ENCODE results near the gene DDR2. TPM values are rescaled to one million over a fixed set of nuclear protein-coding genes. Genes with fewer than 3 reads are reported as not detected.

The DDR2 gene
- polyA plus RNA-seq, 3 donors: 0.07 TPM; not detected in 2

GRCh38 chr1:162721471-162721870 is 89.2 kb downstream of the DDR2 start:
- Mint-ChIP-seq H3K4me1 (no peaks in the 10 kb centered on the region), H3K4me3 (no peak overlapping the region), H3K27me3 (ENCODE audit: low read depth in 3 of 3) (peaks cover 0 to 4% (median 0%) of the 10 kb centered on the region in 3 donors), H3K27ac (no peak overlapping the region), H3K9me3 (peaks cover 0 to 4% (median 0%) of the 10 kb centered on the region in 7 donors), H3K36me3 (no peaks in the 10 kb centered on the region)
- Histone ChIP-seq H2AFZ (ENCODE audit: insufficient read depth, low read depth, low read length, poor library complexity, severe bottlenecking) (no peak overlapping the region), H3K27me3 (ENCODE audit: control insufficient read depth in 2 of 2, insufficient read depth in 2 of 2, low read length in 2 of 2) (no peaks in the 10 kb centered on the region), H3K4me3 (replicated peaks in 1 of 3; ENCODE audit: low read depth in 2 of 3, low read length in 3 of 3) (no peak overlapping the region), H3K4me2 (replicated peaks; ENCODE audit: extremely low read depth, low read length, poor library complexity, severe bottlenecking) (no peak overlapping the region), H3K9me3 (replicated peaks in 1 of 2; ENCODE audit: control insufficient read depth in 1 of 2, insufficient read depth in 1 of 2, low read length in 2 of 2) (no peaks in the 10 kb centered on the region), H3K9ac (ENCODE audit: insufficient read depth, low read length, poor library complexity, severe bottlenecking) (no peak overlapping the region), H3K36me3 (replicated peaks in 1 of 2; ENCODE audit: control insufficient read depth in 1 of 2, insufficient read depth in 2 of 2, low read length in 2 of 2) (no peaks in the 10 kb centered on the region), H3K27ac (ENCODE audit: low read depth in 1 of 2, low read length in 2 of 2) (no peak overlapping the region), H3K4me1 (ENCODE audit: control insufficient read depth in 1 of 2, insufficient read depth in 2 of 2, low read length in 2 of 2) (no peaks in the 10 kb centered on the region), H3K79me2 (ENCODE audit: insufficient read depth, low read length) (no peaks in the 10 kb centered on the region), H4K20me1 (ENCODE audit: insufficient read depth, low read length) (no peaks in the 10 kb centered on the region)
- intact Hi-C loops (cut with micrococcal nuclease): no loop called here
- DNase-seq: no peak
- no peak for TF ChIP-seq CTCF (IDR thresholded peaks at IDR 0.05)

DNA sequence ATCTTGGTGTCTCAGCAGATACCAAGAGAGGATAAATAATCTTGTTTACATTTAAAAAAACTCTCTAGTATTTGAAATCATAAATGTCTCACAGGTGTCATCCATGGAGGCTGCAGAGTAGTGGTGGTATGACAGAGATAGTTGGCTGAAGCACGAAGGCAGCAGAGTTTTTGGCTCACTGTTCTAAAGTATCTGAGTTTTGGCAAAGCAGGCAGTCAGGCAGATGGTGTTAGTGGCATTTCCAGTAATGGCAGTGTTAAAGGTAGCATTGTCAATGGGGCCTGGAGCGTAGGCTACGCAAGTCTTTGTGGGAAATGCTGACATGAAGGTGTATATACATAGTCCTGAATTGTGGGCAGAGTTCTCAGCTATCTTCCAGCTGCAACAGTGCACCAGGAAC is 89.8 kb downstream of the DDR2 start:
- Mint-ChIP-seq H3K27ac (no peak overlapping the region), H3K27me3 (ENCODE audit: low read depth in 3 of 3) (peaks cover 0 to 4% (median 0%) of the 10 kb centered on the region in 3 donors), H3K36me3 (no peaks in the 10 kb centered on the region), H3K9me3 (peaks cover 0 to 4% (median 0%) of the 10 kb centered on the region in 7 donors), H3K4me3 (no peak overlapping the region), H3K4me1 (no peaks in the 10 kb centered on the region)
- Histone ChIP-seq H3K27ac (ENCODE audit: low read depth in 1 of 2, low read length in 2 of 2) (no peak overlapping the region), H4K20me1 (ENCODE audit: insufficient read depth, low read length) (no peaks in the 10 kb centered on the region), H3K27me3 (ENCODE audit: control insufficient read depth in 2 of 2, insufficient read depth in 2 of 2, low read length in 2 of 2) (no peaks in the 10 kb centered on the region), H3K9me3 (replicated peaks in 1 of 2; ENCODE audit: control insufficient read depth in 1 of 2, insufficient read depth in 1 of 2, low read length in 2 of 2) (no peaks in the 10 kb centered on the region), H3K4me1 (ENCODE audit: control insufficient read depth in 1 of 2, insufficient read depth in 2 of 2, low read length in 2 of 2) (no peaks in the 10 kb centered on the region), H3K4me3 (replicated peaks in 1 of 3; ENCODE audit: low read depth in 2 of 3, low read length in 3 of 3) (no peak overlapping the region), H2AFZ (ENCODE audit: insufficient read depth, low read depth, low read length, poor library complexity, severe bottlenecking) (no peak overlapping the region), H3K36me3 (replicated peaks in 1 of 2; ENCODE audit: control insufficient read depth in 1 of 2, insufficient read depth in 2 of 2, low read length in 2 of 2) (no peaks in the 10 kb centered on the region), H3K9ac (ENCODE audit: insufficient read depth, low read length, poor library complexity, severe bottlenecking) (no peak overlapping the region), H3K4me2 (replicated peaks; ENCODE audit: extremely low read depth, low read length, poor library complexity, severe bottlenecking) (no peak overlapping the region), H3K79me2 (ENCODE audit: insufficient read depth, low read length) (no peaks in the 10 kb centered on the region)
- intact Hi-C loops (cut with micrococcal nuclease): no loop called here
- no peak for DNase-seq
- 97% methylated on average over 3 of the region's 3 CpGs for WGBS (ENCODE audit: insufficient coverage)
- TF ChIP-seq CTCF (IDR thresholded peaks at IDR 0.05): no peak

All from CD14-positive monocyte (primary cell).